ENCODE measurements around the gene SNX33. TPM values are rescaled to one million over a fixed set of nuclear protein-coding genes. Genes with fewer than 3 reads are reported as not detected.
"Not testable (repeated sequence)": the region's sequence is repeated elsewhere in the genome, so short reads cannot be mapped to it uniquely, and the experiment has no call there.

The SNX33 gene
- total RNA-seq, 1 donor from 2014 or later: 17.3 TPM

DNA sequence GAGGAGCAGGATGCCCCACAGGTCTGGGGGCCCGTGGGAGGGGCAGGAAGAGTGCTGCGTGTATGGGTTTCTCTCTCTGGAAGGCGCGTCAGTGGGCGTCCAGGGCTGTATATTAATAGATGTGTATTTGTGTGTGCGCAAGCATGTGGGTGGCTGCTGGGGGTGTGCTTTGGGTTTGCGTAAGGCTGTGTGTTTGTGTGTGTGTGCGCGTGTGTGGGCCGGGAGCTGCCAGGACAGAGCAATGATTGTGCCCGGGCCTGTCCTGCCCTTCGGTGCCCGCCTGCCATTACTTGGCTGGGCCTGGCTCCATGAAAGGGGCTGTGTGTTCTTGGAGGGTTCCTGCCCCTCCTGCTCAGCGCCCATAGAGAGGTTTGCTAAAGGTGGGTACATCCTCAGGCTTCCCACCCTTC lies 48.6 kb downstream of the SNX33 start:
- TF ChIP-seq, protein P1, sequence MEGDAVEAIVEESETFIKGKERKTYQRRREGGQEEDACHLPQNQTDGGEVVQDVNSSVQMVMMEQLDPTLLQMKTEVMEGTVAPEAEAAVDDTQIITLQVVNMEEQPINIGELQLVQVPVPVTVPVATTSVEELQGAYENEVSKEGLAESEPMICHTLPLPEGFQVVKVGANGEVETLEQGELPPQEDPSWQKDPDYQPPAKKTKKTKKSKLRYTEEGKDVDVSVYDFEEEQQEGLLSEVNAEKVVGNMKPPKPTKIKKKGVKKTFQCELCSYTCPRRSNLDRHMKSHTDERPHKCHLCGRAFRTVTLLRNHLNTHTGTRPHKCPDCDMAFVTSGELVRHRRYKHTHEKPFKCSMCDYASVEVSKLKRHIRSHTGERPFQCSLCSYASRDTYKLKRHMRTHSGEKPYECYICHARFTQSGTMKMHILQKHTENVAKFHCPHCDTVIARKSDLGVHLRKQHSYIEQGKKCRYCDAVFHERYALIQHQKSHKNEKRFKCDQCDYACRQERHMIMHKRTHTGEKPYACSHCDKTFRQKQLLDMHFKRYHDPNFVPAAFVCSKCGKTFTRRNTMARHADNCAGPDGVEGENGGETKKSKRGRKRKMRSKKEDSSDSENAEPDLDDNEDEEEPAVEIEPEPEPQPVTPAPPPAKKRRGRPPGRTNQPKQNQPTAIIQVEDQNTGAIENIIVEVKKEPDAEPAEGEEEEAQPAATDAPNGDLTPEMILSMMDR (IDR thresholded peaks at IDR 0.05; ENCODE audit: unreplicated experiment): no peak
- no peak for DNase-seq (ENCODE audit: low spot score)
- Mint-ChIP-seq H3K4me1 (ENCODE audit: unreplicated experiment) (peaks cover 14% of the 10 kb centered on the region), H3K27me3 (ENCODE audit: unreplicated experiment) (peaks cover 17% of the 10 kb centered on the region), H3K4me3 (ENCODE audit: unreplicated experiment) (no peak overlapping the region), H3K27ac (ENCODE audit: unreplicated experiment) (no peak overlapping the region), H3K9me3 (ENCODE audit: unreplicated experiment) (no peaks in the 10 kb centered on the region), H3K36me3 (ENCODE audit: low read depth, unreplicated experiment) (no peaks in the 10 kb centered on the region)

DNA sequence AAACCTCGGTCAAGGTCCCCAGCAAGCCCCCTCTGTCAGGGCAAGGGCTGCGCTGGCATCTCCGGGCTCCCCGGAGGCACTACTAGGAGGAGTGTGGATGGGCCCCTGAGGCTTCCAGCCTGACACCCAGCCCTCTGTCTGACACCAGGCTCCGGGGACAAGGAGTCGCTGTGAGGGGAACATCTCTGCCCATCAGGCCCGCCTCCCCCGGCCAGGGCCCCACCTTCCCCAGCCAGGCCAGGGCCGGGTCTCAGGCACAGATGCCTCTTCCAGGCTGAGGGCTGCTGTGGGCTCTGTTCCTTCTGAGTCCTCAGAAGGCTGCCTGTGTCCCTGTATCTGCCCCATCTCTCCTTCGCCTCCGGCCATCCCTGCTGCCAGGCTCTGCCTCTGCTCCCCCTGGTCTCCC lies 49.1 kb downstream of the SNX33 start:
- Mint-ChIP-seq H3K9me3 (ENCODE audit: unreplicated experiment) (no peaks in the 10 kb centered on the region), H3K4me1 (ENCODE audit: unreplicated experiment) (peaks cover 14% of the 10 kb centered on the region), H3K27ac (ENCODE audit: unreplicated experiment) (no peak overlapping the region), H3K36me3 (ENCODE audit: low read depth, unreplicated experiment) (no peaks in the 10 kb centered on the region), H3K27me3 (ENCODE audit: unreplicated experiment) (peaks cover 22% of the 10 kb centered on the region), H3K4me3 (ENCODE audit: unreplicated experiment) (no peak overlapping the region)
- TF ChIP-seq, protein P1 (IDR thresholded peaks at IDR 0.05; ENCODE audit: unreplicated experiment): no peak
- DNase-seq (ENCODE audit: low spot score): no peak

DNA sequence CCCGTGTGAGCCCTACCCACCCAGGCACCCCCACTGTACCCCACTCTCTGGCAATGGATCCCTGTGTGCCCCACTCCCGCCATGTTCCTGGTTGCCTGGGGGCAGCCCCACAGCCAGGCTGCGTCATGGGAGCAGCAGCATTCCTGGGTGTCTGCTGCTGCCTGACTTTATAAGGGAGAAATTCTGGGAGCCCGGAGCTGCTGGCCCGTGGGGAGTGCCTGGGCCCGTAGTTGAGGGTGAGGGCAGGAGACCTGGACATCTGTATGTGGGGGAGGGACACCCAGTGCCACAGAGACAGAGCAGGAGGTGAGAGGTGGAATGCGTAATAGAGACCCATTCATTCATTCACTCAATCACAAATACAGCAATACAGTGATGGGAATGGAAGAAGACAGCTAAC lies 49.8 kb downstream of the SNX33 start:
- Mint-ChIP-seq H3K4me1 (ENCODE audit: unreplicated experiment) (peaks cover 14% of the 10 kb centered on the region), H3K36me3 (ENCODE audit: low read depth, unreplicated experiment) (no peaks in the 10 kb centered on the region), H3K9me3 (ENCODE audit: unreplicated experiment) (no peaks in the 10 kb centered on the region), H3K4me3 (ENCODE audit: unreplicated experiment) (no peak overlapping the region), H3K27ac (ENCODE audit: unreplicated experiment) (no peak overlapping the region), H3K27me3 (ENCODE audit: unreplicated experiment) (peaks cover 21% of the 10 kb centered on the region)
- DNase-seq (ENCODE audit: low spot score): no peak
- TF ChIP-seq, protein P1 (IDR thresholded peaks at IDR 0.05; ENCODE audit: unreplicated experiment): no peak

DNA sequence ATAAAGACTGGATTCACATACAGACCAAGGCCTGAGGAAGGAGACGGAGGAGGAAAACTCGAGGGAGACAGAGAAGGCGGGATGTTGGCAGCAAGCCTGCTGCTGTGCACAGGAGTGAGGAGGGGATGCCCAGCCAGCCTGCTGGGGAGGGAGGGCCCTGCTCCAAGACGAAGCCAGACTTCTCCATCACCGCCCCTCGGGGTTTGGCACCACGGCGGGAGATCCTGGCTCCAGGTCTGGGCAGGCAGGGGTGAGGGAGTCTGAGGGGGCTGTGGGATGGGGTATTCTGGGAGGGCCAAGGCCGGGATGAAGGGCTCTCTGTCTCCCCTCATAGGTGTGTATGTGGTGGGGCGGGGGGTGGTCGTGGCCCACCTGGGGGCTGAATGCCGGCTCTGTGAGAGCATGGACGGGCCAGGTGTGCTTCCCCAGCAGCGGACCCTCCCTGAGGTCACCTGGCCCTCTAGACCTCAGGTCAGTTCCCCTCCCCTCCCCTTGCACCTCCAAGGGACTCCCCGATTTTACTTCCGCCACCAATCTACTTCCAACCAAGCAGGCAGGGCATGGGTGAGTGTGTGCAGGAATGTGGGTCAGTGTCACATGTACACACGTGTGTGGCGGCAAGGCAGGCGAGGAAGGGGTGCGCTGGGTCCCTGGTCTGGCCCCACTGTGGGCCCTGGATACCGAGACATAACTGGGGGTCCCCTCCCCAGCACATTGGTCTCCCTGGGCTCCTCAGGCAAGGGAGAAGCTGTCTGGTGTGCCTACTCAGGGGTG lies 50.4 kb downstream of the SNX33 start:
- H3K4me1 Mint-ChIP-seq (ENCODE audit: unreplicated experiment): peaks cover 14% of the 10 kb centered on the region
- DNase-seq (ENCODE audit: low spot score); H3K9me3 Mint-ChIP-seq (ENCODE audit: unreplicated experiment); H3K36me3 Mint-ChIP-seq (ENCODE audit: low read depth, unreplicated experiment); H3K27ac Mint-ChIP-seq (ENCODE audit: unreplicated experiment); H3K4me3 Mint-ChIP-seq (ENCODE audit: unreplicated experiment): not testable (repeated sequence)
- H3K27me3 Mint-ChIP-seq (ENCODE audit: unreplicated experiment): peaks cover 19% of the 10 kb centered on the region

DNA sequence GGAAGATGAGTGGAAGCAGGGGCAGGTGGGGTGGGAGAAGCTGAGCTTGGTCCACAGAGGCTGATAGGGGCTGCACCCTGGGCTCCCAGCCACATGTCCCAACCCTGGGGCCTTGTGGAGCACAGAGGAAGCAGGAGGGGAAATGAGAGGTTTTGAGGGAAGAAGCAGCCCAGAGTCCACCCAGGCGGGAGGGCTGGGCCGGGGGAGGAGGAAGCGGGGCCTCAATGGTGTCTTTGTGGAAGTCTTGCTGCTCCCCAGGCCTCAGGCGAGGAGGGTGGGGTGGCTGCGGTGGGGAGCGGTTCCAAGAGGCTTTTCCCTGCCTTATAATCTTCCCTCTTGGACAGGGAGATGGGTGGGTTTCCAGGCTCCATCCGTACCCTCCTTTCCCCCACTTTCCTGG lies 51.8 kb downstream of the SNX33 start:
- H3K27me3 Mint-ChIP-seq (ENCODE audit: unreplicated experiment): peaks cover 17% of the 10 kb centered on the region
- not testable (repeated sequence) for H3K36me3 Mint-ChIP-seq (ENCODE audit: low read depth, unreplicated experiment); DNase-seq (ENCODE audit: low spot score); H3K27ac Mint-ChIP-seq (ENCODE audit: unreplicated experiment); H3K4me1 Mint-ChIP-seq (ENCODE audit: unreplicated experiment); H3K4me3 Mint-ChIP-seq (ENCODE audit: unreplicated experiment); H3K9me3 Mint-ChIP-seq (ENCODE audit: unreplicated experiment)

DNA sequence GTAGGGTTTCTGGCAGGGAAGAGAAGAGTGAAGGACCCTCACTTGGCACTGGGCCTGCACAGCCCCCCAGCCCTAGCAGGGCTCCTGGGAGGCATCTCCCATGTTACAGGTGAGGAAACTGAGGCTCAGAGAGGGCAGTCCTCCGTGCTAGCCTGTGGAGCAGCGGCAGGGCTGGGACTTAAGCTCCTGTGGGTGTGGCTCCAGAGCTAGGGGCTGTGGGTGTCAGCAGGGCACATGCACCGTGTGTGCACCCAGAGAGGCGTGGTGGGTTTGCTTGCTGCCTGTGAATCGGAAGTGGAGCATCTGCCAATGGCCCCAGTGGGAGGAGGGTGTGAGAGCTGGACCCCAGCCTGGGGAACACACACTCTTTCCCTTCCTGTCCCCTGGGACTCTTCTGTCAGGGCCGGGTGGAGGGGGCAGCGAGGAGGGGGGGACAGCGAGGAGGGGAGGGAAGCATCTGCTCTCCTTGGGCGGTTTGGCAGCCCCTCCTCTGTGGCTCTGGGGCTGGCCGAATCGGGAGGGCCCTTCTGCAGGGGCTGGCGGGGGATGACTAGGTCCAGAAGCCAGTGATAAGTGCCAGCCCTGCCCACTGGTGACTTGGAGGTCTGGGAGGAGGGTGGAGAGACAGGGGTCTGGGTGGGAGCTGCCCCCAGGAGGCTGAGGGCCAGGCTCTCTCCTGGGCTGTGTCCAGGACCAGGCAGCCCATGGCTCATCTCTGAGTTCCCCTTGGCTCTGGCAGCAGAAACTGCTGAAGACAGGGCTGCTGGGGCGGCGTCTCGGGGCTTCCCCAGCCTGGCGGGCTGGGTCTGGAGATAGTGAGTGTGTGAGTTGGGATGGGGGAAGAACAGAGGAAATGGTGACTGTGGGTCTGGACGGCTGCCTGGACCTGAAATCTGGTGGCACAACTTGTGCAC lies 52.5 kb downstream of the SNX33 start:
- H3K27ac Mint-ChIP-seq (ENCODE audit: unreplicated experiment); H3K9me3 Mint-ChIP-seq (ENCODE audit: unreplicated experiment); H3K4me3 Mint-ChIP-seq (ENCODE audit: unreplicated experiment); DNase-seq (ENCODE audit: low spot score); H3K4me1 Mint-ChIP-seq (ENCODE audit: unreplicated experiment); H3K36me3 Mint-ChIP-seq (ENCODE audit: low read depth, unreplicated experiment): not testable (repeated sequence)
- peaks cover 15% of the 10 kb centered on the region for H3K27me3 Mint-ChIP-seq (ENCODE audit: unreplicated experiment)

DNA sequence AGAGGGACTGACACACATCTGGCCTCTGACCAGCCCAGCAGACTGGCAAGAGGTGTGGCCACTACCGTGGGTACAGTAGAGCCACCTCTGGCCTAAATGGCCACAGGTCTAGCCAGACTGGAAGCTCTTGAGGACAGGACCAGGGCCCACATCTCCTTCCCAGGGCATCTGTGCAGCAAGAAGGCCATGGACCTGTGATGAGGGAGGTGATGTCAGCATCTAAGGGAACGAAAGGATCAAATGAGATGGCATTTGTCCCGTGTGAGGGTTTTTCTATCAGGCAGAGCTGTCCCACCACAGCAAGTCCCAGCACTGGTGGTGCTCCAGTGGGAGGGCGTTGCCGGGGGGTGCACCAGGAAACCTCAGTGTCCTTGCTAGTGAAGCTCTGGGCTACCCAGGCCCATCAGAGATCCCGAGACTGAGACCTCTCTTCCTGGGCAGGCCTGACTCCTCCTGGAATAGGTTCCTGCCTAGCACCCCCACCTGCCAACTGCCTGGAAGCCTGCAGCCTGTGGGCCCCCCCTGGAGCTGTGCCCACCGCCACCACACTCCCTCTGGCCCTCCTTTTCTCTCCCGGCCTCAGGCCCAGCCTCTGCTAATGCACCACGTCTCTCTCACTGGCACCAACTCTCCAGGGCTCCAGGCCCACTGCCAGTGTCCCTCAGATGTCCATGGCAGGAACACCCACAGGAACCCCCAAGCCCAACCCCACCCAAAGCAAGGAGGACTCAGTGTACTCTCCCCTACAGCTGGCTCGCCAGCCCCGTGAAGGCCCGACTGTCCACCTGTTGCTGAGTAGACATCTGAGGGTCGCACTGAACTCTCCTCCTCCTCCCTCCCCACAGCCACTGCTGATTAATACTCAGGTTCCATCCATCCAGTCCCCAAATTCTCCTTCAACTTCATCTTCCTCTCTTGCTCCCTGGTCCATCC lies 53.6 kb downstream of the SNX33 start:
- not testable (repeated sequence) for H3K4me3 Mint-ChIP-seq (ENCODE audit: unreplicated experiment); H3K9me3 Mint-ChIP-seq (ENCODE audit: unreplicated experiment); H3K4me1 Mint-ChIP-seq (ENCODE audit: unreplicated experiment); DNase-seq (ENCODE audit: low spot score); H3K27ac Mint-ChIP-seq (ENCODE audit: unreplicated experiment); H3K36me3 Mint-ChIP-seq (ENCODE audit: low read depth, unreplicated experiment)
- H3K27me3 Mint-ChIP-seq (ENCODE audit: unreplicated experiment): peaks cover 20% of the 10 kb centered on the region

Measured in endothelial cell (in vitro differentiated cells).